ENCODE data around the gene NCAPD2.
"Not testable (repeated sequence)": the region's sequence is repeated elsewhere in the genome, so short reads cannot be mapped to it uniquely, and the experiment has no call there.

NCAPD2 gene

DNA sequence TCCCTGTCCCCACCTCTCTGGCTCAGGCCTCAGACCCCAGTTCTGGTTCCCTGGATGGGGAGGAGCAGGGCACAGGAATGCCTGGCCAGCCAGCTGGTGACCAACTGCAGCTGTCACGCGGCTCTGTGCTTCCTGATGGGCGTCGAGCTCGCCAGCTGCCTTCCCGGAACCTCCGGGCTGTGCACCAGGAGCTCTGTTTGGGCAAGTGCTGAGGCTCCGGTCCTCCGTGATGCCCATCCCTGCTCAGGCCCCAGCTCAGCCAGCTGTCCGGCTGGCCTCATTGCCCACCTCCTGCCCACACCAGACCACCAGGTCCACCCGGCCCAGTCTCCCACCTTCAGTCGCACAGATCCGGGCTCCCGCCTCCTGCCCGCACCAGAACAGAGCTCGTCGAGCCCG is 57.2 kb downstream of the NCAPD2 start:
- DNase-seq = no peak

- DNase-seq = no peak
These were observed 57.7 kb downstream of the NCAPD2 start for GRCh38 chr12:6551496-6552139.

GRCh38 chr12:6552140-6552551 is 58.2 kb downstream of the NCAPD2 start:
- DNase-seq = no peak

DNA sequence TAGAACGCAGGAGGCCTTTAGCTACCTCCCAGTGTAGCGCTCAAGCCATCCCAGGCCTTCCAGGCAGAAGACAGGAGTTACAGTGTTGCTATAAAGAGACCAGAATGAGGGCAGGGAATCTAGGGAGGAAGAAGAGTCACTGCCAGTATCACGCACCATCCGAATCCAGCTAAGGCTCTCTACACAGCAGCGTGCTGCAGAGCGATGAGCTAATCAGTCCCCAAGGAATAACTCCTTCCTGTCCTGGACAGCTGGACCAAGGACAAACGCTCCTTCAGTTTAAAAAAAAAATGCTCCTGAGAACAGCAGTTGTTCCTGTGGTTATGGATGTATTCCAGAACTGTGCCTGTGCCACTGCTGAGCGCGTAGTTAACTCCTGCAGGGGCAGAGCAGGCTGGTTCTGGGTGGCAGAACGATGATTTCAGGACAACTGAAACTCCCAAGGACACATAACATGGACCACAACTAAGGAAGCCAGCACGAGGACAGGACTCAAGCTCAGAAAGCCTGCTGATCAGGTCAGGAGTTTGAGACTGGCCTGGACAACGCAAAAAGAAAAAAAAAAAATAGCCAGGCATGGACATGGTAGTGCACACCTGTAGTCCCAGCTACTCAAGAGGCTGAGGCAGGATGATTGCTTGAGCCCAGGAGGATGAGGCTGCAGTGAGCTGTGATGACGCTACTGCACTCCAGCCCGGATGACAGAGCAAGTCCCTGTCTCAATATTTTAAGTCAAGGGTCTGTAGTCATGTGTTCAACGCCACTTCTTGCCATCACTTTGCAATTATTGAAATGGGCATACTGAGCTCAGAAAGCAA is 59.4 kb downstream of the NCAPD2 start:
- no peak for DNase-seq

DNA sequence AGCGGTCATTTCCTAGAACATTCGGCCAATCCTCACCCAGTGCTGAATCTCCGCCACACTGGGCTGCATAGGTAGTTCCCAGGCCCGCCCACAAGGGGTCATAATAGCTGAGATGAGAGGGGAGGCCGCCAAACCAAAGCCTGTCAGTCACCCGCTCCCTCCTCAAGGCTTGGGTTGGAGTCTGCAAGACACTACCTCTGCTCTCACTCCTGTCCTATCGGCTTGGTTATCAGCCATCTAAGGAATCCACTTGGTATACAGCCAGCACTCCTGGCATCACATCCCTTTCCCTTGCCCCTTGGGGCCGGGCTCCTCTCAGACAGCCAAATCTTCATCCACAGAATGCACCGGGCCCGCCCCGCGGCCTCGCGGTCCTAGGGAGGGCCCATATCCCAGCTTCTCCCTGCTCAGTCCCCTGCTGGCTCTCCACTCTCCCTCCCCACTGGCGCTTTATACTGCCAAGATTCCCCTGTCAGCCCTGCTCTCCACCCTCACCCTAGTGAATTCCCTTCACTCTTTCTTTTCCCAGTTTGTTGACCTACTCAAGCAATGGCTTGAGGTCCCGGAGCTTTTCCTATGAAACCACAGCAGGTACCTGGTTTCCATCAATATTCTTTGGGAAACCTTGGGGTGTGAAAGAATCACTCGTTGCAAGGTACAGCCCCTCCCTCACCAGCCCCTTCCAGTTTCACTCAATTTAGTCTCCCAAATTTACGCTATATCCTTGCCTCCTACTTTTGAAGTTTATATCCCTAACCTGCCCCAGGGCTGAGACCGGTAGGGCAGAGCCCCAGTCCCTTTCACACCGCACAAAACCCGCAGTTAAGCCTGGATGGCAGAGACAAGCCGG is 60.5 kb downstream of the NCAPD2 start:
- peak; percentile 87 for DNase-seq

DNA sequence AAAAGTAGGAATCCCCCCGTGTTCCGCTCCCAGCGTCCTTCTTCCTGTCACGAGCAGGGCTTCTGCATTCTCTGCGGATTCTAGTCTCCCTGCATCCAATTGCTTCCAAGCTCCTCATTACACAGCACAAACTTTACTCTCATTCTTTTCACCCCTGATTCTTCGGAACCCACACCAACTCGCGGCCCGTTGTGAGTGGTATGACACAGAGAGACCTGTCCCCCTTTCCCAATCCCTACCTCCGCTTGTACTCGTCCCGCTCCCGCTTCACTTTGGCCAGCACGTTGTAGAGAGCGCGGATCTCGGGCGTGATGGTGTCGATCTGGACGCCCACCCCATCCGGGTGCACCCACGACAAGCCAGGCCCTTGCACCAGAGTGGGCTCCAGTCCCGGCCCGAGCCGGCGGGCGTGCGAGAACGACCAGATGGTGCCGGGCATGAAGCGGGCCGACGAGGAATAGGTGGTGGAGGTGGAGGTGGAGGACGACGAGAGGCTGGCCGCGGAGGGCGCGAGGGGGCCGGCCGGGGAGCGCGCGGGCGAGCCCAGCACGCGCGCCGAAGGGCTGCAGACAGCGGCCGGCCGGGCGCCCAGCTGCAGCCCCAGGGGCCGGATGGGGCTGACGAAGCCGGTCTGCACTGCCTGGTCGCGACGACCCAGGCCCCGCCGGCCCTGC is 61.3 kb downstream of the NCAPD2 start:
- no peak for DNase-seq

GRCh38 chr12:6556496-6556817 is 62.6 kb downstream of the NCAPD2 start:
- DNase-seq = not testable (repeated sequence)

DNA sequence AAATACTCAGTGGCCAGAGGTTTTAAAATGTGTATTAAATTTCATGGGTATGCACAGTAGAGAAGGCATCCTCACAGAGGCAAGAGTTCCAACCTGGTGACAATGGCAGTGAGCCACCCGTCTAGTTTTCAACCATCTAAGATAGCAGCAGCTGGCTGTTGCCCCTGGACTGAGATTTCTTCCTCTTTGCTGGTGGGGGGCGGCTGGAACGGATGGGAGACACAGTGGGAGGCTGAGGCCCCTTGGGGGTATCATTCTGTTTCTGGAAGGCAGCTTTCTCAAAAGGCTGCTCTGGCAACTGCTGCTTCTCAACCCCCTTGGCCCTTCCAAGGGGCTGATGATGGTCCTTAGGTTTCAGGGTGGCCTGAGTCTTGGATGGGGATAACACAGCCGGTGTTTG is 63.0 kb downstream of the NCAPD2 start:
- no peak for DNase-seq

GRCh38 chr12:6558014-6558760 is 64.3 kb downstream of the NCAPD2 start:
- DNase-seq = peak; percentile 76

DNA sequence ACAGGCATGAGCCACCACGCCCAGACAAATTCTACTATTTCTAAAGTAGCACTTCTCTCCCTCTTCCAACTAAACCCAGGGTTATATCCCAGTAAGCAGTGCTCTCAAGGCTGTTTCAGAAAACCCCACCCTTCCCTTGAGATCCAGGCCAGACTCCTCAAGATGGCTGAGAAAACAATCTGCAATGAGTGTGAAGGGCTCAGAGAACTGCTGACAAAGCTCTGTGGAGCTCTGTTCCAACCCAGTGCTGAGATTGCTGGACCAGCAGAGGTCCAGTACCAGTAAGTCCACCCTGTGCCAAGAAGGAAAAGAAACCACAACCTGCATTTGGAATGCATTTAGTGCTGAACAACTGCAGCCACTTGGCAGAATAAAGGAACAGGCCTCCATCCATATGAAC is 65.6 kb downstream of the NCAPD2 start:
- DNase-seq = no peak

DNA sequence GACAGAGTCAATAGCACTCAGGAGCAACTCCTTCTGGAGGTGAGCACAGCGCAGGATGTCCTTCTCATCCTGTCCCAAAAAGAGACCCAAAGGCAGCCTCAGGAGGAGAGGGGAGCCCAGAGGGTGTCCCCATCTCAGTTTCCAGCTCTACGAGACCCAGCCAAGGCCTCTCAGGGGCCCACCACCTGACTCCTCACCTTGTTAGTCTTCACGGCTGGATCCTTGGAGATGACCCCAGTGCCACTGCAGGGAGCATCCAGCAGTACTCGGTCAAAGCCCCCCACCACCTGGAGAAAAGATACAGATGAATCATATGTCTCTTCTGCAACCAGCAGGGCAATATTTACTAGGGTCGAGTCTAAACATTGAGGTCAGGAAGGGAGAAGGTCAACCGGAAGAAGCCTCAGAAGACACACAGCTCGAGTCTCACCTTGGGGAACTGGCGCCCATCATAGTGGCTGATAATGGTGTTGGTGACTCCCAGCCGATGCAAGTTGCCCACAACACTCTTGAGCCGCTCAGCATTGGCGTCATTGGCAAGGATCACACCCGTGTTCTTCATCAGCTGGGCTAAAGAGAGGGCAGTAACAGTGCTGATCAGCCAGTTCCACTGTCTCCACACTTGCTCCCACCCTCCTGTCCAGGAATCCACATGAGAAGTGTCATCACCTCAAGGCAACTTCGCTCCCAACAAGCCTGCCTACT is 66.8 kb downstream of the NCAPD2 start:
- DNase-seq = no peak

- DNase-seq = no peak
These were observed 69.0 kb downstream of the NCAPD2 start for GRCh38 chr12:6562881-6563280.

- DNase-seq = peak; percentile 66
These were observed 69.6 kb downstream of the NCAPD2 start for GRCh38 chr12:6563448-6564050.

- no peak for DNase-seq
These were observed 73.3 kb downstream of the NCAPD2 start for GRCh38 chr12:6567112-6567670.

DNA sequence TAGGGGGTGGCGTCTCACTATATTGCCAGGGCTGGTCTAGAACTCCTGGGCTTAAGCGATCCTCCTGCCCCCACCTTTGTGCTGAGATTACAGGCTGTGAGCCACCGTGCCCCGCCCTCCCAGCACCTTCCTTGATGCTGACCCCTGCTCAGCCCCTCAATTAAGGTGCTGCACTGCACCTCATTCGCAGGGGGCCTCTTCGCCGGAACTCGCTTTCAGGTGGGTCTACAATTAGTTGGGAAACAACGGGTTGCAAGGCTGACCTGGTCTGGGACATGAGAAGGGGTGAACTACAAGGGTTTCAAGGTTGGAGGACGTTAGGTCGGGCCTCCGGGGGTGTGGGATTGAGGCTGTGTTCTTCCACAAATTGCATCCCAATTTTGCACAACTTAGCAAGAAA is 75.4 kb downstream of the NCAPD2 start:
- no peak for DNase-seq

DNA sequence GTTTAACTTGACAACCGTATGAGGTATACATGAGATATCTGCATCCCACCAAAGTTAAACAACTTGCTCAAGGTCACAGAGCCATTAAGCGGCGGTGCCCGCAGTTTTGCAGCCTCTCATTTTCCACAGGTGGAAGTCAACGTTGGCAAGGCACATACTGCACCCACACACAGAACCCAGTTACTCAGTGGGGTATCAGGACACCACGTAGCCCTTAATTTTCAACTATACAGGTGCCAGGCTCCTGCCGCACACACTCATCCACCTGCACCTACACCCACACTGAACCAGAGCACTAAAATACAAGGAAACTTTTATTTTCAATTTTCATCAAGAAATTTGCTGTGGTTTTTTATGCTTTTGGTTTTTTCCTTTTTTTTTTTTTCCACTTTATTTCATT is 75.9 kb downstream of the NCAPD2 start:
- DNase-seq = no peak

DNA sequence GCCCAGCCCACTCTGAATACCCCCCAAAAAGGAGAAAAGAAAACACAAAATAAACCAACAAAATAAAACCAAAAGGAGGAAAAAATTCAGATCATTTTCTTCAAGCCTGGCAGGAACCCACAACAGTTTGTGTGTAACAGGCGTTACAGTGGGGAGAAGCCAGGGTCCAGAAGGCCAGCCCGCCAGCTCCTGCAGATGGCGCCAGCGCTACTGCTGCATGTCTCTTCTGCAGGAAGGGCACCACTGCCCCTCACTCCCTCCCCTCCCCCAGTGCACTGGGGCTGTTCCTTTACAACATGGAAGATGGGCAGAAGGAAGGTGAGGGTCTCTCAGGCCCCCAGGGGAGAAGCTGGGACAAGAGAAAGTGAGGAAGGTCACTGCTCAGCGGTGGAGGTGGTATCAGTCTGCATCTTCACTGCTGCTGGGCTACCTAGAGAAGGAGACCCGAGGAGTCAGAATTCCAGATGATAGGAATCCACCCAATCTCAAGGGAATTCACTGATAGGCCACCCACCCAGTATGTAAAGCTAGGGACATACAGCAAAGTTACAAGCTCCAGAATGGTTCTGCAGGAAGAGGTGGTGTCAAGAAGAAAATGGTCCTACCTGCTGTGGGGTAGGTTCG is 76.5 kb downstream of the NCAPD2 start:
- peak; percentile 57 for DNase-seq

DNA sequence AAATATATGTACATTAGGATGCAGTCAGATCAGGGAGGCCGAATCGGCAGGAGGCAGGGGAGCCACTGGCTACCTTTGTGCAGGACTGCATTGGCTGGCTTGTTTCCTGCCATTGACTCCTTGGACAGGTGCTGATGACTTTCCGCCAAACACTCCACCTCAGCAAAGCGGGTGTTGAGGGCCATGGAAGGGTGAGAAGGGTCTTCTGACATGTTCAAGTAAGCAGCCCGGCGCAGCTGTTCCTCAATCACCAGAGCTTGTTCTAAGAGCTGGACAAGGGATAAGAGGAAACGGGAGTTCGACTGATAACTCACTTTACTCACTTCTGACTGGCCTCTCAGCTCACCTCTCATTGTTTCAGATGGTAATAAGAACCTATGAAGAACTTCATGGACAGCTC is 79.1 kb downstream of the NCAPD2 start:
- no peak for DNase-seq

DNA sequence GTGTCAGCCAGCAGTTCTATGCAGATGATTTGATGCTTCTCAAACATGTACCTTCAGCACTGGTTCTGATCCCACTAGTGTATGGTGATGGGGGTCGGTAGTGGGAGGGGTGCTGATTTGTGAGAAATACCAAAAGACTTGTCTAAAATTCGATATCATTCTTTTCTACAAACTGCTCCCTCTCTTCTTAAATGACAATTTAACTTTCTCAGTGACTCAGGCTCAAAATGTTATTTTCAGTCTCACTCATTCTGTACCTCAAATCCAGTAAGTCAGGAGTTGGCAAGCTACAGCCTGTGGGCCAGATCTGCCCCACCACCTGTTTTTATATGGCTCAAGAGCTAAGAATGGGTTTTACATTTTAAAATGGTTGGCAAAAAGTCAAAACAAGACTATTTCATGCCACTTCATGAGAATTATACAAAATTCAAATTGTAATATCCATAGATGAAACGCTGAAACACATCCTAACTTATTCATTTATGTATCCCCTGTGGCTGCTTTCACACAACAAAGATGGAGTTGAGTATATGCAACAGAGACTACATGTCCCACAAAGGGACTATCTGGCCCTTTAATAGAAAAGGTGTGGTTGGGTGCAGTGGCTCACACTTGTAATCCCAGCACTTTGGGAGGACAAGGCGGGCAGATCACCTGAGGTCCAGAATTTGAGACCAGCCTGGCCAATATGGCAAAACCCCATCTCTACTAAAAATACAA is 80.8 kb downstream of the NCAPD2 start:
- DNase-seq = peak; percentile 78

- DNase-seq = no peak
These were observed 81.7 kb downstream of the NCAPD2 start for GRCh38 chr12:6575648-6576047.

All from activated CD4-positive, alpha-beta T cell treated with anti-CD3 and anti-CD28 coated beads, Interleukin-2, amount 50 U/mL, for 16 hours (primary cell).